NCI-H510A (cell line): ENCODE results near the gene KIF26A.

Experiments used
- DNase-seq: peaks from one replicate; lab custom pipeline; 2025; lab: John Stamatoyannopoulos, UW

KIF26A gene

GRCh38 chr14:104222396-104223036 lies 84.1 kb downstream of the KIF26A start:
- DNase-seq, result no peak

GRCh38 chr14:104223101-104224041 lies 85.0 kb downstream of the KIF26A start:
- DNase-seq, result peak; percentile 91

GRCh38 chr14:104224131-104224505 lies 85.7 kb downstream of the KIF26A start:
- no peak for DNase-seq

- DNase-seq, result peak; percentile 35
These were observed 86.3 kb downstream of the KIF26A start for GRCh38 chr14:104224506-104225277.

GRCh38 chr14:104225278-104226190 lies 87.1 kb downstream of the KIF26A start:
- DNase-seq, result peak; percentile 87

GRCh38 chr14:104226421-104227383 lies 88.3 kb downstream of the KIF26A start:
- peak; percentile 28 for DNase-seq

GRCh38 chr14:104227806-104228205 lies 89.4 kb downstream of the KIF26A start:
- DNase-seq, result no peak

GRCh38 chr14:104228221-104228620 lies 89.8 kb downstream of the KIF26A start:
- no peak for DNase-seq

- DNase-seq, result no peak
These were observed 90.5 kb downstream of the KIF26A start for GRCh38 chr14:104228716-104229533.

GRCh38 chr14:104229534-104230055 lies 91.2 kb downstream of the KIF26A start:
- no peak for DNase-seq

GRCh38 chr14:104230119-104230815 lies 91.9 kb downstream of the KIF26A start:
- DNase-seq, result no peak
